BJ (cell line): ENCODE data around the gene SLC27A5. TPM values are rescaled to one million over a fixed set of nuclear protein-coding genes. Genes with fewer than 3 reads are reported as not detected.
A peak's percentile ranks its signal among the peaks of the same experiment; 100 is the strongest.

Experiments
- CTCF ChIA-PET: fragments of 350-600 bp; formaldehyde crosslinking; extraction: SDS; loops from one replicate; lab custom pipeline; 2021; ENCODE audit warnings: antibody characterized with exemption, inconsistent platforms; lab: Yijun Ruan, JAX
- POLR2A ChIA-PET: fragments of 300-600 bp; sonication (Branson Sonifier 250); formaldehyde crosslinking; extraction: SDS; loops from one replicate; lab custom pipeline; 2021; ENCODE audit warnings: antibody characterized with exemption; lab: Charles Lee
- DNase-seq: peaks from one replicate; pipeline ENCODE4 v3.0.0-alpha.2; 2011; ENCODE audit warnings: low read depth
- H3K27me3 ChIP-seq: 2 replicates; pipeline ENCODE4 v1.6.0; 2011; ENCODE audit warnings: low read length; ENCODE audit not compliant: control insufficient read depth, insufficient read depth
- H3K36me3 ChIP-seq: 2 replicates; pipeline ENCODE4 v1.5.1; 2011; ENCODE audit warnings: low read length; ENCODE audit not compliant: control insufficient read depth, insufficient read depth
- H3K4me3 ChIP-seq: 2 replicates; pipeline ENCODE4 v1.5.1; 2011; ENCODE audit warnings: low read depth, mild to moderate bottlenecking, control low read depth, low read length
- CTCF ChIP-seq: IDR thresholded peaks from 2 replicates; pipeline ENCODE4 v1.5.1; 2011; ENCODE audit warnings: low read depth, mild to moderate bottlenecking, control low read depth, inconsistent platforms, low read length, moderate library complexity; ENCODE audit not compliant: insufficient read depth
- polyA plus RNA-seq: library from polyadenylated mRNA; depleted of rRNA; stranded (reverse); fragments of >200 nt; gene quantifications from 2 replicates; pipeline ENCODE4 v1.2.3, GENCODE V29; 2011

The SLC27A5 gene
- polyA plus RNA-seq, 1 experiment: 13.1 TPM

DNA sequence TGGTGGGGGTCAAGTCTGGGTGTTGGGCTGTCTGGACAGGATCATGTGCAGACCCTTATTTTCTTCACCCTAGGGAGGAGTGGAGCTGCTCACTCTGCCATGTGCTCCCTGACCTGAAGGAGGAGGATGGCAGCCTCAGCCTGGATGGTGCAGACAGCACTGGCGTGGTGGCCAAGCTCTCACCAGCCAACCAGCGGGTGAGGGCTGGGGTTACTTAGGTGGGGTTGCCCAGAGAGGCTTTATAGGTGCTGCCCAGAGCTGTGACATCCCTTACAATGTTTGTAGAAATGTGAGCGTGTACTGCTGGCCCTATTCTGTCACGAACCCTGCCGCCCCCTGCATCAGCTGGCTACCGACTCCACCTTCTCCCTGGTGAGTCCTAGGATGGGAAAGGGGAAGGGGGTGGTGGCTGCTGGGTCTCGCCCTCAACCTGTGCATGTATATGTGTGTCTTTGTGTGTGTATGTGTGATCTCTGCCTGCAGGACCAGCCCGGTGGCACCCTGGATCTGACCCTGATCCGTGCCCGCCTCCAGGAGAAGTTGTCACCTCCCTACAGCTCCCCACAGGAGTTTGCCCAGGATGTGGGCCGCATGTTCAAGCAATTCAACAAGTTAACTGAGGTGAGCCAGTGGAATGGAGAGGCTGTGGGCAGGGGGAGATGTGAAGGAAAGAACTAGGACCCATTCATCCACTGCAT, 38.0 kb upstream of the SLC27A5 start:
- CTCF ChIA-PET: interaction anchor here (7.3 kb wide), 1 partner anchor 31 kb away, joined by 43 read pairs; the partner anchor contains the start of gene ZBTB45
- peaks cover 54% of the 10 kb centered on the region for H3K36me3 ChIP-seq
- no peak for DNase-seq
- no peaks in the 10 kb centered on the region for H3K27me3 ChIP-seq
- no peak overlapping the region for H3K4me3 ChIP-seq
- POLR2A ChIA-PET: no interaction called here
- no peak for TF ChIP-seq CTCF

- ChIA-PET CTCF (interaction anchor here (7.3 kb wide), 1 partner anchor 30 kb away, joined by 43 read pairs; the partner anchor contains the start of gene ZBTB45), POLR2A (no interaction called here)
- Histone ChIP-seq H3K4me3 (no peak overlapping the region), H3K27me3 (no peaks in the 10 kb centered on the region), H3K36me3 (peaks cover 54% of the 10 kb centered on the region)
- no peak for TF ChIP-seq CTCF
- no peak for DNase-seq
Observed at GRCh38 chr19:58548859-58549663, 37.3 kb upstream of the SLC27A5 start.

GRCh38 chr19:58547323-58548312, 35.8 kb upstream of the SLC27A5 start:
- POLR2A ChIA-PET: no interaction called here
- H3K36me3 ChIP-seq: peaks cover 53% of the 10 kb centered on the region
- H3K4me3 ChIP-seq: no peak overlapping the region
- no peak for DNase-seq
- CTCF ChIA-PET: interaction anchor here (1.1 kb wide), 1 partner anchor 28 kb away, joined by 4 read pairs; the partner anchor contains the start of gene ZBTB45
- H3K27me3 ChIP-seq: no peaks in the 10 kb centered on the region
- no peak for TF ChIP-seq CTCF

DNA sequence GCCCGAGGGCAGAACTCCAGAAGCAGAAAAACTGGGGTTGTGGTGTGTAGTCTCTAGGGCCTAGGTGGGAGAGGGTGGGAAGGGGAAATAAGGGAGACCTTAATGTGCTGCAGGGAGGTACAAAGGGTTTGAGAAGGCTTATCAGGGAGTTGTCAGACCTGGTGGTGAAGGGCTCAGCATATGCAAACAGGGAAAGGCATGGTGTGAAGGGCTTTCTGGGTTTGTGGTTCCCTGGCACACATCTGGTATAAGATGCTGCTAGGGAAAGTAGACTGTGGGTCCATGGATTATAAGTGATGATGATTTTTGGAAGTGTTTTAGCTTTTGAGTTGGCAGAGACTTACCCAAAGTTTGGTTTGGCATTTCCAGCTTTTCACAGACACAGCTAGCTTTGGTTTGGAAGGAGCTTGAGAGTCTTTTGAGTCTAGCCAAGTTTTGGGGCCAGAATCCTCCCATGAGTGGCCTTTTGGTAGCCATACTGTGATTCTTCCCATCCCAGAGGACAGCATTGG, 34.3 kb upstream of the SLC27A5 start:
- ChIA-PET POLR2A (no interaction called here), CTCF (interaction anchor here (0.6 to 3.3 kb wide), 2 partner anchors 27 to 249 kb away, joined by 3 to 19 read pairs; partner anchors contain the start of gene ZBTB45)
- no peak for DNase-seq
- TF ChIP-seq CTCF: no peak
- peak overlapping the region; percentile 96 for H3K4me3 ChIP-seq
- no peaks in the 10 kb centered on the region for H3K27me3 ChIP-seq
- peaks cover 41% of the 10 kb centered on the region for H3K36me3 ChIP-seq
